Endodermal cell (in vitro differentiated cells): ENCODE results near the gene DPP8. TPM values are rescaled to one million over a fixed set of nuclear protein-coding genes. Genes with fewer than 3 reads are reported as not detected.
"Not testable (repeated sequence)": the region's sequence is repeated elsewhere in the genome, so short reads cannot be mapped to it uniquely, and the experiment has no call there.

Experiments
- DNase-seq: peaks from one replicate; pipeline ENCODE4 v3.0.0-alpha.2; 2017
- H3K27ac ChIP-seq: 2 replicates; pipeline ENCODE4 v1.5.1; 2013; ENCODE audit warnings: mild to moderate bottlenecking, low read depth, low read length, moderate library complexity
- H3K27me3 ChIP-seq: 2 replicates; pipeline ENCODE4 v1.6.1; 2013; ENCODE audit warnings: mild to moderate bottlenecking, low read length, moderate library complexity; ENCODE audit not compliant: insufficient read depth, control insufficient read depth, poor library complexity, severe bottlenecking
- H3K36me3 ChIP-seq: 2 replicates; pipeline ENCODE4 v1.7.0; 2013; ENCODE audit warnings: mild to moderate bottlenecking, low read length, moderate library complexity; ENCODE audit not compliant: control insufficient read depth, insufficient read depth
- H3K4me1 ChIP-seq: one replicate; pipeline ENCODE4 v1.7.0; 2013; ENCODE audit warnings: low read length; ENCODE audit not compliant: control insufficient read depth, insufficient read depth
- H3K4me3 ChIP-seq: 2 replicates; pipeline ENCODE4 v1.5.1; 2013; ENCODE audit warnings: mild to moderate bottlenecking, low read length, moderate library complexity
- H3K9ac ChIP-seq: 2 replicates; pipeline ENCODE4 v1.6.1; 2013; ENCODE audit warnings: mild to moderate bottlenecking, low read length, moderate library complexity; ENCODE audit not compliant: poor library complexity, severe bottlenecking; ENCODE audit errors: extremely low read depth
- H3K9me3 ChIP-seq: 2 replicates; pipeline ENCODE4 v1.6.1; 2013; ENCODE audit warnings: mild to moderate bottlenecking, low read length, moderate library complexity; ENCODE audit not compliant: control insufficient read depth
- H3K27ac Mint-ChIP-seq: 2 replicates; pipeline ENCODE4 v1.8.0; 2020; ENCODE audit warnings: mixed read lengths
- H3K27me3 Mint-ChIP-seq: 2 replicates; pipeline ENCODE4 v1.8.0; 2021; ENCODE audit warnings: mild to moderate bottlenecking, mixed read lengths; ENCODE audit not compliant: insufficient read depth
- H3K36me3 Mint-ChIP-seq: 2 replicates; pipeline ENCODE4 v1.8.0; 2020; ENCODE audit warnings: low read depth, mixed read lengths
- H3K4me1 Mint-ChIP-seq: 2 replicates; pipeline ENCODE4 v1.8.0; 2020; ENCODE audit warnings: mixed read lengths
- H3K4me3 Mint-ChIP-seq: 2 replicates; pipeline ENCODE4 v1.8.0; 2020; ENCODE audit warnings: mild to moderate bottlenecking, moderate library complexity, mixed read lengths
- H3K9me3 Mint-ChIP-seq: 2 replicates; pipeline ENCODE4 v1.8.0; 2020; ENCODE audit warnings: mild to moderate bottlenecking, mixed read lengths
- WGBS, 2 experiments: methylation state at CpG; one replicate each; pipeline versions ENCODE4 v1.1.5 to v1.1.7; 2013; ENCODE audit warnings: missing lambda C conversion rate in 2 of 2, mixed read lengths in 1 of 2; ENCODE audit not compliant: insufficient coverage in 1 of 2, insufficient read length in 1 of 2; 5-methylcytosine and 5-hydroxymethylcytosine counted together
- total RNA-seq, 2 donors: library from RNA; stranded (reverse); fragmentation: NEBNext Ultra II Directional in 1 of 2; extraction: Animal tissue kit (Norgen Biotek cat#: 25700) in 1 of 2; gene quantifications; 2 replicates in 1 of 2; 3 replicates in 1 of 2; pipeline ENCODE4 v1.2.1, GENCODE V29; 2021
- TF ChIP-seq, protein P1 (sequence below): fragments of 200-600 bp; sonication (generic); conservative IDR thresholded peaks from 2 replicates; pipeline ENCODE4 v1.5.0; 2021; ENCODE audit warnings: antibody characterized with exemption, mild to moderate bottlenecking

The DPP8 gene
- total RNA-seq, 2 donors from 2014 or later: 31.8 to 34.9 TPM

DNA sequence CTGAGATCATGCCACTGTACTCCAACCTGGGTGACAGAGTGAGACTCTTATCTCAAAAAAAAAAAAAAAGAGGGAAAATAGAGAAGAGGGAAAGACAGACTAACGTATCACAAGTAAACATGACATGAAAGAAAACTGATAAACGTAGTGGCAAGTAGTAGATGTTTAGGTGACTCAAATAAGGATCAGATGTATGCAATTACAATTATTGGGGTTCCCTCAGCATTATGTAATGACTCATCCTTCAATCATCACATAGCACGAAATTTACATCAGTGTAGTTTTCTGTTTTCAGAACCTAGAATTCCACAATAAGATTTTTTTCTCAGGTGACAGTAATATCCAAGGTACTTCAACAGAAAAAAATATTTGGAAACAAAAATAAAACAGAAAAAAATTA lies 46.6 kb downstream of the DPP8 start:
- Histone ChIP-seq H3K4me3 (no peak overlapping the region), H3K36me3 (peaks cover 82% of the 10 kb centered on the region), H3K9ac (no peak overlapping the region), H3K27ac (no peak overlapping the region), H3K4me1 (no peaks in the 10 kb centered on the region), H3K9me3 (no peaks in the 10 kb centered on the region), H3K27me3 (no peaks in the 10 kb centered on the region)
- no peak for DNase-seq
- Mint-ChIP-seq H3K4me3 (no peak overlapping the region), H3K9me3 (no peaks in the 10 kb centered on the region), H3K27ac (no peak overlapping the region), H3K36me3 (peaks cover 77% of the 10 kb centered on the region), H3K27me3 (no peaks in the 10 kb centered on the region), H3K4me1 (no peaks in the 10 kb centered on the region)
- TF ChIP-seq, protein P1, sequence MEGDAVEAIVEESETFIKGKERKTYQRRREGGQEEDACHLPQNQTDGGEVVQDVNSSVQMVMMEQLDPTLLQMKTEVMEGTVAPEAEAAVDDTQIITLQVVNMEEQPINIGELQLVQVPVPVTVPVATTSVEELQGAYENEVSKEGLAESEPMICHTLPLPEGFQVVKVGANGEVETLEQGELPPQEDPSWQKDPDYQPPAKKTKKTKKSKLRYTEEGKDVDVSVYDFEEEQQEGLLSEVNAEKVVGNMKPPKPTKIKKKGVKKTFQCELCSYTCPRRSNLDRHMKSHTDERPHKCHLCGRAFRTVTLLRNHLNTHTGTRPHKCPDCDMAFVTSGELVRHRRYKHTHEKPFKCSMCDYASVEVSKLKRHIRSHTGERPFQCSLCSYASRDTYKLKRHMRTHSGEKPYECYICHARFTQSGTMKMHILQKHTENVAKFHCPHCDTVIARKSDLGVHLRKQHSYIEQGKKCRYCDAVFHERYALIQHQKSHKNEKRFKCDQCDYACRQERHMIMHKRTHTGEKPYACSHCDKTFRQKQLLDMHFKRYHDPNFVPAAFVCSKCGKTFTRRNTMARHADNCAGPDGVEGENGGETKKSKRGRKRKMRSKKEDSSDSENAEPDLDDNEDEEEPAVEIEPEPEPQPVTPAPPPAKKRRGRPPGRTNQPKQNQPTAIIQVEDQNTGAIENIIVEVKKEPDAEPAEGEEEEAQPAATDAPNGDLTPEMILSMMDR: no peak
- 93 to 100% methylated on average over 2 to 3 of the region's 3 CpGs for WGBS, 2 experiments

GRCh38 chr15:65468229-65468909 lies 49.1 kb downstream of the DPP8 start:
- H3K36me3 ChIP-seq: peaks cover 83% of the 10 kb centered on the region
- Mint-ChIP-seq H3K4me1 (no peaks in the 10 kb centered on the region), H3K4me3 (no peak overlapping the region), H3K36me3 (peaks cover 70% of the 10 kb centered on the region), H3K9me3 (no peaks in the 10 kb centered on the region), H3K27me3 (no peaks in the 10 kb centered on the region), H3K27ac (no peak overlapping the region)
- no peak overlapping the region for H3K9ac ChIP-seq
- no peaks in the 10 kb centered on the region for H3K27me3 ChIP-seq
- H3K27ac ChIP-seq: no peak overlapping the region
- no peak overlapping the region for H3K4me3 ChIP-seq
- TF ChIP-seq, protein P1: no peak
- no peaks in the 10 kb centered on the region for H3K4me1 ChIP-seq
- H3K9me3 ChIP-seq: no peaks in the 10 kb centered on the region
- 93 to 96% methylated on average over 4 to 5 of the region's 5 CpGs for WGBS, 2 experiments
- DNase-seq: no peak

DNA sequence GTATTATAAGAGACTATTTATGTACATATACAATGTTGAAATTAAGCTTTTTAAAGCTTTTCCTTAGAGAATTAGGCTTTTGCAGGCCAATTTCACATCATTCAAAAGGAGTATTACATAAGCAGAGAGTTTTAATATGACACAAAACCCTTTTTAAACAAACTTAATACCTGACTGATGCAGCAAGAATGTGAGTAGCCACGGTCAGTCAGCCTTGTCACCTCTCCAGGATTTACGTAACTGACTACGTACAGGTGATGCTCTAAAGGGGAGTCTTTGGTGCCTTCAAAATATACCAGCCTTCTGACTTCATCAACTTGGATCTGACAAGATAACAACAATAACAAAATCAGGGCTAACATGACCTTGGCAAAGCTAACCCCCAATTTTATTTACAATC lies 50.6 kb downstream of the DPP8 start:
- no peaks in the 10 kb centered on the region for H3K27me3 ChIP-seq
- 95 to 100% methylated on average over 3 of the region's 3 CpGs for WGBS, 2 experiments
- H3K4me3 ChIP-seq: no peak overlapping the region
- H3K4me1 ChIP-seq: no peaks in the 10 kb centered on the region
- Mint-ChIP-seq H3K4me3 (no peak overlapping the region), H3K27me3 (no peaks in the 10 kb centered on the region), H3K9me3 (no peaks in the 10 kb centered on the region), H3K27ac (no peak overlapping the region), H3K4me1 (no peaks in the 10 kb centered on the region), H3K36me3 (peaks cover 72% of the 10 kb centered on the region)
- no peak overlapping the region for H3K27ac ChIP-seq
- no peak for DNase-seq
- TF ChIP-seq, protein P1: no peak
- no peaks in the 10 kb centered on the region for H3K9me3 ChIP-seq
- no peak overlapping the region for H3K9ac ChIP-seq
- H3K36me3 ChIP-seq: peaks cover 83% of the 10 kb centered on the region

DNA sequence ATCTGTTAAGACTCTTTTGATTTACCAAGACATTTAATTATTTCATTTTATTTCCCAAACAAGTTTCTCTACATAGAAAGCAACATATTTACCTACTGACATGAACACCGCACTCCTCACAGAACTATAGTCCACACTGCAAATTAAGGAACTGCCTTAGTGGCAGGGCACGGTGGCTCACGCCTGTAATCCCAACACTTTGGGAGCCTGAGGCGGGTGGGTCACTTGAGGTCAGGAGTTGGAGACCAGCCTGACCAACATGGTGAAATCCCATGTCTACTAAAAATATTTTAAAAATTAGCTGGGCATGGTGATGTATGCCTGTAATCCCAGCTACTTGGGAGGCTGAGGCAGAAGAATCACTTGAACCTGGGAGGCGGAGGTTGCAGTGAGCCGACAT lies 54.4 kb downstream of the DPP8 start:
- 91 to 96% methylated on average over 5 to 6 of the region's 6 CpGs for WGBS, 2 experiments
- peaks cover 91% of the 10 kb centered on the region for H3K36me3 ChIP-seq
- H3K4me1 ChIP-seq, DNase-seq, H3K27ac ChIP-seq, H3K4me3 Mint-ChIP-seq, H3K9ac ChIP-seq, H3K9me3 Mint-ChIP-seq, H3K9me3 ChIP-seq, H3K4me3 ChIP-seq, H3K4me1 Mint-ChIP-seq, H3K27ac Mint-ChIP-seq, H3K27me3 Mint-ChIP-seq, H3K27me3 ChIP-seq: not testable (repeated sequence)
- peaks cover 74% of the 10 kb centered on the region for H3K36me3 Mint-ChIP-seq
